Astrocyte (in vitro differentiated cells and primary cell): ENCODE results near the gene UNC80.

ENCODE experiments used
- EZH2 ChIP-seq: IDR thresholded peaks from 2 replicates; pipeline ENCODE4 v1.6.1; 2012; ENCODE audit warnings: mild to moderate bottlenecking, low read length, inconsistent platforms; ENCODE audit not compliant: insufficient read depth
- TF ChIP-seq, protein P1 (sequence below): IDR thresholded peaks from 2 replicates; pipeline ENCODE4 v1.5.1; 2011; ENCODE audit warnings: low read depth, mild to moderate bottlenecking, inconsistent platforms, low read length, moderate library complexity; ENCODE audit not compliant: insufficient read depth

DNA sequence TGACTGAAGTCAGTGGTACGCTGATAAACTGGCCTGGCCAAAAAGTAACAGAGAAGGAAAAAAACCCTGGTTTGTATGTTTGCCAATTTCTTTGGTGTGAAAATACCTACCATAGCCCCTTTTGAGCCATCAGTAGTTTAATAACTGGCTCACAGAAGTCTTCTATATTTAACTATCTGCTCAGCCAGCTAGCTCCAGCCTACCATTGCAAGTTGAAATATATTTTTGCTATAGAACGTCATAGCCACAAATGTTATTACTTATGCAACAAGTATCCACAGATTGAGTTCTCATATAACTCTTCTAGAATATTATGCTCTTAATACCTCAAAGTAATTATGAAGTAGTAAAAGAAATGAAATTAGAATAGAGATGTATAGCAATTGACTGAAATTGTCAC, 256.0 kb downstream of the UNC80 start:
- TF ChIP-seq, protein P1, sequence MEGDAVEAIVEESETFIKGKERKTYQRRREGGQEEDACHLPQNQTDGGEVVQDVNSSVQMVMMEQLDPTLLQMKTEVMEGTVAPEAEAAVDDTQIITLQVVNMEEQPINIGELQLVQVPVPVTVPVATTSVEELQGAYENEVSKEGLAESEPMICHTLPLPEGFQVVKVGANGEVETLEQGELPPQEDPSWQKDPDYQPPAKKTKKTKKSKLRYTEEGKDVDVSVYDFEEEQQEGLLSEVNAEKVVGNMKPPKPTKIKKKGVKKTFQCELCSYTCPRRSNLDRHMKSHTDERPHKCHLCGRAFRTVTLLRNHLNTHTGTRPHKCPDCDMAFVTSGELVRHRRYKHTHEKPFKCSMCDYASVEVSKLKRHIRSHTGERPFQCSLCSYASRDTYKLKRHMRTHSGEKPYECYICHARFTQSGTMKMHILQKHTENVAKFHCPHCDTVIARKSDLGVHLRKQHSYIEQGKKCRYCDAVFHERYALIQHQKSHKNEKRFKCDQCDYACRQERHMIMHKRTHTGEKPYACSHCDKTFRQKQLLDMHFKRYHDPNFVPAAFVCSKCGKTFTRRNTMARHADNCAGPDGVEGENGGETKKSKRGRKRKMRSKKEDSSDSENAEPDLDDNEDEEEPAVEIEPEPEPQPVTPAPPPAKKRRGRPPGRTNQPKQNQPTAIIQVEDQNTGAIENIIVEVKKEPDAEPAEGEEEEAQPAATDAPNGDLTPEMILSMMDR = no peak
- TF ChIP-seq EZH2 = no peak
